Suppressor macrophage treated with lipopolysaccharide for 1 hour (primary cell): Measurements from ENCODE around the gene PGAM2.

Source experiments
- DNase-seq, 3 donors: peaks; one replicate each; pipeline ENCODE4 v3.0.0-alpha.2; 2020 to 2022

PGAM2 gene

DNA sequence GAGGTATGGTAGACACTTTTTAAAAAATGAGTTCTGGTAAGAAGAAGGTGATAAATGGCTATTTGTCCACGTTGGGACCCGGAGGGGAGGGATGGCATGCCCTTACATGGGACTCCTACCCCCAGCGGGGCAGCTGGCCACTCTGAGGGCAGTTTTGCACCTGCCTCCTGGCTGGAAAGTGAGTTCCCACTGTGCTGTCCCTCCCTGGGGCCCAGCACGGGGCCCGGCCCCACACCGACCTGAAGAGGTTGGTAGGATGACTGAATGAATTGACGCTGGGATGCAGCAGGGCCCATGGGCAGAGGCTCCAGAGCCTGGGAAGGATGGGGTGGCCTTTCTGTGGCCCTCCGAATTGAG is 38.2 kb upstream of the PGAM2 start:
- no peak for DNase-seq

DNA sequence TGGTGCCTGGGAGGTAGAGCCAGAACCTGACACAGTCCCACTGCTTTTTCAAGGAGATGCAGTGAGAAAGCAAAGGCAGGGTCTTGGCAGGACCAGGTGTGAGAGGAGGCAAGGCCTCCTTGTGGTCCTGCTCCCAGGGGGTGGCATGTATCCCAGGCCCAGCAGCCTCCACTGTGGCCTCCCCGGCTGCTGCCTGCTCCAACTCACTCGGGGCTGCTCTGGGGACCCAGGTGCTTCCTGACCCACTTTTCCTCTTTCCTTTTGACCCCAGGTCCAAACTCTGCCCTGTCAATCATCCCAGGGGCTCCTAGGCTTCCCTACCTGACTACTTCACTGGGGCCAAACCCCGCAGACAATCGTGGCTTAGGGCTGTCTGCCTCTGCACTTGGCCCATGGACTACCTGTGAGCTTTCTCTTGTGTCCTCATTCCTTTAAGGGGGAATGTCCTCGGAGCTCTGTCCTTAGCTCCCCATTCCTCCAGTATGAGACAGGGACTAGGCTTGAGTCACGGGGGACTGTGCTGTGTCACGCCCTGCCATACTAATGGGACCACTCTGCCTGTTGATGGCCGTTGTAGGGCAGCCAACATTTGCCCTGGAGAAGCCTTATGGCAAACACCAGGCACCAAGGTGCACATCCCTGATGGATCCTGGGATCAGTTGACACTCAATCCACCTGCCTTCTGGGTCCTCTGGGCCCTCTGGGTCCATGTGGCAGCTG is 37.6 kb upstream of the PGAM2 start:
- DNase-seq = no peak

DNA sequence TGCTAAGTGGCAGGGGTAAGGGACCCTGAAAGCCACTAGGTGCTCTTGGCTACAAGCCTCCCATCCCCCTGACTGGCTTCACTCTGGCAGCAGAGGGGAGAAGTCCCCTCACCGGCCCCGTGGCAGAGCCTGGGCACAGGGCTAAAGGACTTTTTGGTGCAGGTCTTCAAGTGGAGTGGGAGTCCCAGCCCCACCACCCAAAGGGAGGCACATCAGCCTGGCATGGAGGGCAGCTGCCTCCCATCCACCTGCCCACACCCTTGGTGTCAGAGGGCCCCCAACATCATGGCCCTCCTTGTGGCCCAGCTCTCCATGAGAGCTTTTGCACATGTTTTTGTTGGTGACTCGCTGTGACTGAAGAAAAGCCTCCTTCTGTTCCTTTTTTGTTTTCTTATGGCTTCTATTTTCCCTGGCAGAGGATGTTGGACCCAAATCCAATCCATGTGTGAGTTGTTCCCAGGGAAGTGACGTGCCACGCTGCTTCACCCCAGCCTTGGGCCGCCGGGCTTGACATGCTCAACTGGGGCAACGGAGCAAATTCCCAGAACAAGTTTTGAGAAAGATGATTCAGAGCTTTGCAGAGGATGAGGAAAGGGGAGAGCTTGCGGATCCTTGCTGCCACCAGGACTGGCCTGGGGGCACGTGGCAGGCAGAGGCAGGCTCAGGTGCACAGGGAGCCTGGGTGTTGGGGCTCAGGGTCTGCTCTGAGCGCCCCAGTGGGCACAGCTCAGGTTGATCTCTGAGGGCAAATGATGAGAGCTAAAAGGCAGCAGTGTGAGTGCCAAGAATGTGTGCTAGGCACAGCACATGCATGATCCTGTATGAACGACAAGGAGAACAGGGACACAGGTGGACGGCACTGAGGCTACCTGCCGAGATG is 36.8 kb upstream of the PGAM2 start:
- no peak for DNase-seq

DNA sequence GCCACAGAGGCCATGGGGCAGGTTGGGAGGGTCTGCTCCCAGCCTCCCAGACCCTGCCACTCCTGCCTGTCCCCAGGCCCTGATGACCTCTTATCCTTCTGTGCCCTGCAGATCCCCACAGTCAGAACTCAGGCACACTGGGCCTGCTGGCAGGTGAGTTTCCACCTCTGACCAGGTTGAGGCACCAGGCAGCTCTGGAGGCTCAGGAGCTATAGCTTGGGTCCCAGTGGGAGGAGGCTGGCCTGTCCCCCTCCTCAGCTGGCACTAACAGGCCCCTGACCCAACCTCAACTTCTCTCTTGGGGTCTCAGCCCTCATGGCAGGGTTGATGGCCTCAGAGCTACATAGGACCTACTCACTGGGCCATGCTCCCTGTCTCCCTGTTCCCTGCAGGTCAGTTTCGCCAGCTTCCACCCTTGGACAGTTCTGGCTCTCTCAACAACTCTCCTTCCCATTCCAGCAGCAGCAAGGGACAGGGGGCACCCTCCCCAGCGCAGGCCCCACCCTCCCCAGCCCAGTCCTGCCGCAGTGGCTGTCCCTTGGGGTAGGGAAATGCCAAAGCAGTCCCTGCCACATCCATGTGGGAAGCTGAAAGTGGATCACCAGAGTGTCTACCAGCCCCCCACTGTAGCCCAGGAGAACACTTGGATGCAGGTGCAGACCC is 36.1 kb upstream of the PGAM2 start:
- no peak for DNase-seq

DNA sequence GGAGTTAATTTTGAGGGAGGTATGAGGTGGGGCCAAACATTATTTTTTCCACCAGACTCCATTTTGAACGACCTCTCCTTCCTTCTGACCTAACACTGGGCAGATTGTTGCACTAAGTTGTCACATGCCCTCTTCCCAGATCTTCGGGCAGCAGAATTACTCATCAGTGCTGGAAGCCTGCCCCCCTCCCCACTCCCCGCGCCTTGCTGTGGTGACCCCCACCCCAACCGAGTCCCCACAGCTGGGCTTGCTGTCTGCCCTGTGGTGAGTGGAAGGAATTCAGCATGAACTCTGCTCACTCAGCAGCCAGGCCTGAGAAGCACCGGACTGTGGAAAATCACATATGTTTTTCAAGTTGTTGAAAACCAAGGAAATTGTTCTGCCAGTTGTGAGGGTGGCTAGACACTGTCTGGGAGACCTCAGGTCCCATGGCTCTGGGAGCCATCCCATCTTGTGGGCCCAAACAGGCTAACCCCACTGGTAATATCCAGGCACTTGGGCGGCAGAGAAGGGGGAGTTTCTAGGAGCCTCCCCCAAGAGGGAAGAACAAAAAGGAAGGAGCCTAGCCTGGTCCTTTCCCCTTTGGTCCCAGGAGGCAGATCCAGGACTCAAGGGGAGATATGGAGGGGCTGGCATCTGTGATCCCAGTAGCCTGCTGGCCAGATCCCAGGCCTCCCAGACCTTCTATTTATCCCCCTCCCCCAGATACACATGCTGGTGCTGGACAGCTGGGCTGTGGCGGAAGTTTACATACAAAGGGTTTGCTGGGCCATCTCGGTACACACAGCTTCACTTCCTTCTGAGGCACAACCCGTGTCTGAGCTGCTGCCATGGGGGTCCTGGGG is 35.3 kb upstream of the PGAM2 start:
- DNase-seq = no peak

DNA sequence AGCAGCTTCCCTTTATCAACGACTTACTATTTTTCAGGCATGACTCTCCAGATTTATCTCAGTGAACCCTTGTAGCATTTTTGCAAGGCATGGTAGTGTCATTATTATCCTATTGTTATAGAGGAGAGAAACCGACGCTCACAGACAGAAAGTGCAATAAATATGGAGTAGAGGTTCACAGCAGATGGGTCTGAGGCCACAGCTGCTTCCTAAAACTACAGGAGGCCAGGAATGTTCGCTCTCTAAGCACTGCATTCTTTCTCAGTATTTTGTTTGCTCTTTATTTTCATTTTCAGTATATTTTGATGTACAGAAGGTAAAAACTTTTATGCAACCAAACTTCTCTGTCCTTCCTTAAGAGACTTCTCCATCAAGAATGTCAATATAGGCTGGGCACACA is 34.3 kb upstream of the PGAM2 start:
- no peak for DNase-seq

DNA sequence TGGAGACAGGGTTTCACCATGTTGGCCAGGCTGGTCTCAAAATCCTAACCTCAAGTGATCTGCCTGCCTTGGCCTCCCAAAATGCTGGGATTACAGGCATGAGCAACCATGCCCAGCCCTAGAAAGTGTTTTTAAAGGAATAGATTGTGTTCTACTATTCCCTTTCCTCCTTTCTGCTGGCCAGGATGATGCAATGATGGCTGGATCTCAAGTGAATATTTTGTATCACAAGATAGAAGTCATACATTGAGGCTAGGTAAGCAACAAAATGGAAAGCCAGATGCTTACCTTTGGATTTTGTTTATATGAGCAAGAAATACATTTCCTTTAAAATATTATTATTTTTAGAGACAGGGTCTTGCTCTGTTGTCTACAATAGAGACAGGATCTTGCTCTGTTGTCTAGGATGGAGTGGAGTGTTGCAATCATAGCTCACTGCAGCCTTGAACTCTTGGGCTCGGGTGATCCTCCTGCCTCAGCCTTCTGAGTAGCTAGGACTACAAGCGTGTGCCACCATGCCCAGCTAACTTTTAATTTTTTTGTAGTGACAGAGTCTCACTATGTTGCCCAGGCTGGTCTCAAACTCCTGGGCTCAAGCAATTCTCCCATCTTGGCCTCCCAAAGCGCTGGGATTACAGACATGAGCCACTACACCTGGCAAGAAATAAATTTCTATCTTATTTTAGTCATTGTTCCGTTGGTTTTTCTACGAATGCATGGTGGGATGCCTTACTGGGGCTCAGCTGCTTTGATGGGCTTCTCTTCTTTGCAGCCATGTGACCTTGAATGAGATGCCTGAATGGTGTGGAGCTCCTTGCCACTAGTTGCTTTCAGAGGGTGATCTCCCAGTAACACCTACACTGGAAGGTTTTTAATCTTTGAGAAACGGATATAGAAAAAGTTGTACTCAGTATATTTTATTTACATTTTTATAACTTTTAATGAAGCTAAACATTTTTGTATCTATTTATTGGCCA is 33.0 kb upstream of the PGAM2 start:
- DNase-seq = no peak

DNA sequence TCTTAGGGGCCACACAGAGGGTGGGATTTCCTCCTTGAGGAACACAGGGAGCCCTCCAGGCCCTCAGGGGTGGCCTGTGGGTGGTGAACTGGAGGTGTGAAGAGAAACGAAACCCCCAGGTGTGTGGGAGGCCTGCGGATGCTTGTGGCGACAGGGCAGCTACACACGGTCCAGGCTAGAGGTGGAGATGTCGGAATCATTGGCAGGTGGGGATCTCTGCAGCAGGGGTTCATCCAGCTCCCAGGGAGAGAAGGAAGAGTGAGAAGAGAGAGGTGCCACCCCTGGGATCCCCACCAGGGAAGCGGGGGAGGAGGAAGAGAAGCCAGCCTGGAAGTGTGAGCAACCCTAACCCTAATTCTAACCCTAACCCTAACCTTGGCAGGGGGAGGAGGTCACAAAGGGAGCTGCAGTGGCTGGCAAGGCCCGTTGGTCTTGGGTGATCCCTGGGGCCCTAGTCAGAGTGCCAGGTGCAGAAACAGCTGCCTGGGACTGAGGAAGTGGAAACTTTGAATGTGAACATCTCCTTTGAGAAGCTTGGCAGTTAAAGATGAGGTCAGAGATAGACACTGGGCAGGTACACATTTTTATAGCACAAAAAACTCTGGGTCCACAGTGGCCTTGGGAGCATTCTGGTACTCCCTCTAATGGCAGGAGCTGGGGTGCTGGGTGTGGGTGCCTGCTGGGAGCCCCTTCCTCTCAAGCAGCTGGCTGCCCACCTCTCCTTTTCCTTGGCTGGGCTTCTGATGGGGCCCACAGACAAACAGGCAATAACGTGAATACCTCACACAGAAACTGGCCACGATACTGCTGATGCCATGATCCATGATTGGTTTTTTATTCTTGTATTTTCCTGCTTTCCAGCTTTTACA is 31.9 kb upstream of the PGAM2 start:
- DNase-seq = no peak

DNA sequence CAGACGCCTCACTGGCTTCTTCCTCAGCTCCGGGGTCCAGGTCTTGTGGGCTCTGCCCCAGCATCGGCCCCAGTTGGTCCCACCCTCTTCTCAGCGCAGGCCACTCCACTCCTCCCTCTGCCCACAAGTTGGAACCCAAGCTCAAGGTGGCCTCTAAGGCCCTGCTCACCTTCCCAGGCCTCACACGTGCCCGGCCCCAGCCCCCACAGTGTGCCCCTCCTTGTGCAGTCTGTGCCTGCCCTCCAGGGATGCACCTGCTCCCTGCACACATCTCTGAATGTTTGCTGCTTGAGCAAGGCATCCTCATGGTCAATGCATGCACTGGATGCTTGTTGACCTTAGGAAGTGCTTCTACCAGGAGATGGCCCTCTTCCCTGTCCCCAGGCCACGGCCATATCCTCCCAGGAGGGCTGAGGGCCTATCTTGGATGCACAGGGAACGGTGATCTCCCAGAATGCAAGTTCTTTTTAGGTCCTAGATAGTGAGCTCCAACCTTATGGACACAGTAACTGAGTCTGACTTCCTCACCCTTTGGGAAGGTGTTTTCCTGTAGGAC is 31.0 kb upstream of the PGAM2 start:
- DNase-seq = no peak

DNA sequence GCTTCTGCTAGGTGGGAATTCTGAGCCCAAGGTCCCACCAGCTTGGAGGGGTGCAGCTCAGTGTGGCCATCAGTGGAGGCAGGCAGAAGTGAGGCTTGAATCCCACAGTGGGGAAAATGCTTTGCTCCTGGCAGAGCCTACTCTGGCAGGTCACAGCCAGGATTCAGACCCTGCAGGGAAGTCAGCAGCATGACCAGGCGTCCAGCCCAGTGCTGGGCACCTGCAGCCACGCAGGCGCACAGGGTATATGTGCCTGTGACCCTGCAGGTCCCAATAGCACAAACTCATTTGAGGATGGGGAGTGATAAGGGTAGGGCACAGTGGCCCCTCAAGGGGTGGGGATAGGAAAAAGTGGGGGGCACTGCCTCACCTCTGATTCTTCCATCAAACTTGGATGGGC is 30.4 kb upstream of the PGAM2 start:
- DNase-seq = no peak

DNA sequence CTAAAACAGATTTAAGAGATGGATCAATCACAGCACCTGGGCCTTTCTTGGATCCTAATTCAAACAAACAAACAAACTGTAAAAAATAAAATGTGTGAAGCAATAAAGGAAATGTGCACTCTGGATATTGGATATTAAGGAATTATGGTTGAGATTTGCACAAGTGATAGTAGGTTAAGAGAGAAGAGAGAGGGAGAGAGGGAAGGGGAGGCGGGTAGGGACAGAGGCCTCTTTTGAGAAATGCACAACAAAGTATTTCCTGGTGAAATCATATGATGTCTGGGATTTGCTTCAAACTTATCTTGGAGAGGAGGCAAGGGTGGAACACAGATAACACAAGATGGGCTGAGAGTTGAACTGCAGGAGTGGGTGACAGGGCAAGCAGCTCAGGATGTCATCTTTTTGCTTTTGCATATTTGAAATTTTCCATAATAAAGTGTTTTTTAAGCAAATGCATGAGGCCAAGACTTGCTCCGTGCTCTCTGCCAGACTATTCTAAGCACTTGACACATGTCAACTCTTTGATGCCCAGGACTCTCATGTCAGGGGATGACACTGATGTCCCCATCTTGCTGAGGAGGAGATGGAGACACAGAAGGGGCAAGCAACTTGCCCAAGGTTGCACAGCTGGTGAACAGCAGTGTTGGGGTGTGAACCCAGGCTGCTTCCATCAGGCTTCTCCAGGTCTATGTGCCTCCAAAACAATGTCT is 29.7 kb upstream of the PGAM2 start:
- no peak for DNase-seq

DNA sequence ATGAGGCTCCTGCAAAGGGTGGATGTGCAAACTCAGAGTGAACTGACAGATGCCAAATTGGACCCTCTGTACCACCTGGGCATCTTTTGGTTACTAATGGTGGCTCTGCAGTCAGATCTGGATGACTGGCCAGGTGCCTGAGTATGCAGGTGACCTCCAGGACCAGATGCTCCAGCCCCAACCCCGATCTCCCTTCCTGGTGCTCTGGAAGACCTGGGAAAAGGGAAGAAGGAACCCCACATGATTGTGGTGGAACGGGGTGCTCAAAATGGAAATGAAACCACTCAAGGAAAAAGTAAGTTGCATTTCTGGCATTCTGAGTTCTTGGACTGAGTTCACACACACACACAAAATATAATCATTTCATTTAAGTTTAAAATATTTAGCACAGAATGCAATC is 29.0 kb upstream of the PGAM2 start:
- DNase-seq = peak in 1 of 3 donors; percentile 10

DNA sequence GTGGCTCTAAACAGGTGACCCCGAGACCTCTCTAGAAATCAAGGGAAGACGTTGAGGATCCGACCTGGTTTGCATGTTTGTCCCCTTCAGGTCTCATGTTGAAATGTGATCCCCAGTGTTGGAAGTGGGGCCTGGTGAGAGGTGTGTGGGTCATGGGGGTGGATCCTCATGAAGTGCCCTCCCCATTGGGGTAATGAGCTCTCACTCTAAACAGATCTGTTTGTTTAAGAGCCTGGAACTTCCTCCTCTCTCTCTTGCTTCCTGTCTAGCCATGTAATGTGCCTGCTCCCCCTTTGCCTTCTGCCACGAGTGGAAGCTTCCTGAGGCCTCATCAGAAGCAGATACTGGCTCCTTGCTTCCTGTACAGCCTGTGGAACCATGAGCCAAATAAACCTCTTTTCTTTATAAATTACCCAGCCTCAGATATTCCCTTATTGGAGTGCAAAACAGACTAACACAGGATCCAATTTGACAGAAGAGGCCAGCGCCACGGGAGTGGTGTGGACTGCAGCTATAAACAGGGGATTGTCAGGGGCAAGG is 27.8 kb upstream of the PGAM2 start:
- no peak for DNase-seq

DNA sequence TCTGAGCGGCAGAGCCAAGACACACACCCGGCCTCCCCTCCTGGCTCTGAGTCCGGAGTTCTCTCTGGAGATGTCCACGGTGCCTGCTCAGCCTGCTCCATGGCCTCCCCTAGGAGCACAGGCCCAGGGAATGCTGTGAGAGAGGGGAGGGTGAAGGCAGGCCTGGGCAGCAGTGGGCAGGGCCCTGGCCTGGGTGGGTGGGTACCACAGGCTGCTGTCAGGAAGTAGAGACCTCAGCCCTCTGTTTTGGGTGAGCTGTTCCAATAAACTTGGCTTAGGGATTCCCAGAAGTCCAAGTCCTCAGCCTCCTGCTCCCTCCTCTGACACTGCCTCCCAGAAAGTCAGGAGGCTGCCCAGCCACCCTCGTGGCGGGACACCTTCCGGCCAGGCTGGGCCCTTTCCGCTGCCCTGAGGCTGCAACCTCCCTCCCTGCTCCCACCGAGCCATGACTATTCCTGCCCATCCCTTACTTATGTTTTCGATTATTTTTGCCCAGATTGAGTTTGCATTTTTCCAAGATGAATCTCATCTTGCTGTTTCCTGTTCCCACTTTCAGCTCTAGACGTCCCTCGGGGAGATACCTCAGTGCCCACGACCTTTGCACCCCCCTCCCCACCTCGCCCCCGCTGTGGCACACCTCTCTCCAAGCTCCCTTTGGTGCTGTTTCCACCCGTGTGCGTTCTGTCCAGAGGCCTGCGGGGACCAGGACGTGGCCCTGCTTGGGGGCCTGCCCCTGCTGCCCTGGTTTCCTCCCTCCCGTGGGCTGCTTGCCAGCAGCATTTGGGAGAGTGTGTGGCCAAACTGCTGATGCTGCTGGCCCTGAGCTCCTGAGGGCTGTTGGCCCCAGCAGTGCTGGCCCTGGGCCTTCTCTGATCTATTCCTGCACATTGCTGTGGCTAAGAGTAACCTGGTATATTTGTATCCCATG is 22.8 kb upstream of the PGAM2 start:
- DNase-seq = no peak

DNA sequence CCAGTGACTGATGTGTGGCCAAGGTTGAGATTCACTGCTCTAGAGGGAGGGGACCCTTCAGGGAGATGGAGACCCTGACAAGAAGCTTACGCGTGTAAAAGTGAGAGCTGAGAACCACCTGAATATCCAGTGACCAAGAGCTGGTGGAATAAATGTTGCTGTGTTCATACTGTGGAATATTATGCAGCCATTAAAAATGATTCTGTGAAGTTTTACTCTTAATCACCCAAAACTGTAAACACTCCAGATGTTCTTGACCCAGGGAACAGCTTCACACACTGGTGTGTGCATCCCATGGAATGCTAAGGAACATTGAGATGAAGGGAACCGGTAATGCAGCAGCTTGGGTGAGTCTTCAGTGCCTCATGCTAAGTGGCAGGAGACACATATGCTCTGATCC is 21.3 kb upstream of the PGAM2 start:
- DNase-seq = no peak

DNA sequence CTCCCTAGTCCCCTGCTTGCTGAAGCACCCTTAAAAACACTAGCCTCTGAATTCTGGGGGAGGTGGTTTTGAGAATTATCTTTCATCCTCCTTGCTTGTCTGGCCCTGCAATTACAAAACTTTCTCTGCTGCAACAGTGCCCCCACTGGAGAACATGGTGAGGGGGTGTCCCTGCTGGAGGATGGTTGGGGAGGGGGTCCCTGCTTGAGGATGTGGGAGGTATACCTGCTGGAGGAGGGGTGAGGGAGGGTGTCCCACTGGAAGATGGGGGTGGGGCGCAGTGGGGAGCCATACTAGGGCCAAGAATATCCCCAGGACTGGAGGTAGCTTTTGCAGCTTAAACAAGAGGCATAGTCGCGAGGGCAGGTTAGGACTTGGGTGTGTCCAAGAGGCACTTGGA is 20.2 kb upstream of the PGAM2 start:
- no peak for DNase-seq

DNA sequence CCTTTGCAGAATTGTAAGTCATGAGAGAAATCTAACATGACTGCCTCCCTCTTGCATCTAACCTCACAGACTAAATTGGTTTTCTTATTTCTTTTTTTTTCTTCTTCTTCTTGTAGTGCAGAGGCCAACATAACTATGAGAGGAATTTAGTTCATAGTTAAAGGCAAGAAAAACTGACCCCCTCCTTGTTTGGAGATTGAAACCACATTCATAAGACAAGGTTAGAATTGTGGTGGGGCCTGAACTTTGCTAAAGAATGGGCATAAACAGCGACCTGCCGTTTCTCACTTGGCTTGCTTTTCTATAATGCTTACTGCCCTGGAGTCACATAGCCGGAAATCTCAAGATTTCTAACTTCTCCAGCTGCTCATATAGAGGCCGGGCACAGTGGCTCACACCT is 19.3 kb upstream of the PGAM2 start:
- no peak for DNase-seq

DNA sequence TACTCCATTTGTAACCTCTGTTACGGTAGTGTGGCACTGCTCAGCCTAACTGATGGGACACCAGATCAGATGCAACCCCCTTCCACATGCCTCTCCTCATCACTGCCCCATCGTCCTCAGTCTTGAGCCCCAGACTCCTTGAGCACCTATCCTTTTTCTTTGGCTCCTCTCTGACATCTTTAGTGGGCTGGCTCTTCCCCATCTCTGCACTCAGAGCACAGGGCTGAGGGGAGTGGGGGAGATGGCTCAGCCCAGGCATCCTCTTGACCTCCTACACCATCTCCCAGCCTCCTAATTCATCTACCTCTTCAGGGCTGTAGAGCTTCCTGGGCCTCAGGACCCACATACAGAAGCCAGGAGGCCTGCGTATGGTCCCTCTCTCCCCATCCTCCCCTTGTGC is 18.4 kb upstream of the PGAM2 start:
- no peak for DNase-seq
